Aorta (tissue), 5 donors: ENCODE measurements around the gene CCDC12. TPM values are rescaled to one million over a fixed set of nuclear protein-coding genes. Genes with fewer than 3 reads are reported as not detected.

Experiments
- ATAC-seq: fragments of 200-7000 bp; cut with Tn5 transposase; one replicate; pipeline ENCODE4 v1.9.1; 2022; ENCODE audit warnings: moderate library complexity; ENCODE audit not compliant: low FRiP score
- DNase-seq, 2 donors: peaks; one replicate each; pipeline ENCODE4 v3.0.0-alpha.2; 2020
- H3K27ac ChIP-seq, 2 donors: one replicate each; pipeline ENCODE4 v1.5.1; 2013; ENCODE audit warnings: low read length in 2 of 2, mild to moderate bottlenecking in 2 of 2, moderate library complexity in 2 of 2, control low read depth in 1 of 2, inconsistent platforms in 1 of 2, low read depth in 1 of 2
- H3K27me3 ChIP-seq, 2 donors: one replicate each; pipeline ENCODE4 v1.6.1; 2013; ENCODE audit warnings: control low read depth in 1 of 2, low read length in 1 of 2, mild to moderate bottlenecking in 1 of 2, moderate library complexity in 1 of 2; ENCODE audit not compliant: insufficient read depth in 2 of 2, control insufficient read depth in 1 of 2
- H3K36me3 ChIP-seq, 2 donors: one replicate each; pipeline ENCODE4 v1.6.1; 2013; ENCODE audit warnings: control low read depth in 1 of 2, low read length in 1 of 2, mild to moderate bottlenecking in 1 of 2; ENCODE audit not compliant: insufficient read depth in 2 of 2, control insufficient read depth in 1 of 2
- H3K4me1 ChIP-seq, 2 donors: one replicate each; pipeline ENCODE4 v1.6.1; 2013; ENCODE audit warnings: low read length in 2 of 2, control low read depth in 1 of 2, mild to moderate bottlenecking in 1 of 2, moderate library complexity in 1 of 2; ENCODE audit not compliant: insufficient read depth in 2 of 2, control insufficient read depth in 1 of 2
- H3K4me3 ChIP-seq, 2 donors: one replicate each; pipeline ENCODE4 v1.5.1; 2013; ENCODE audit warnings: low read length in 2 of 2, control low read depth in 1 of 2, mild to moderate bottlenecking in 1 of 2
- H3K9me3 ChIP-seq: one replicate; pipeline ENCODE4 v1.6.1; 2013; ENCODE audit warnings: mild to moderate bottlenecking, low read length; ENCODE audit not compliant: control insufficient read depth
- WGBS, 2 donors: extraction: QIAGEN DNeasy Blood & Tissue Kit; methylation state at CpG; one replicate each; pipeline ENCODE4 v1.1.7; 2013; 5-methylcytosine and 5-hydroxymethylcytosine counted together
- intact Hi-C, 2 donors: fragments of 100-400 bp; cut with DNase I; formaldehyde crosslinking; loops; one replicate each; pipeline versions ENCODE4 v1.14.2 to v1.15.0; 2022
- polyA plus RNA-seq, 2 donors: library from polyadenylated mRNA; stranded (reverse); fragments of 200-250 nt; gene quantifications; one replicate each; pipeline ENCODE4 v1.2.3, GENCODE V29; 2013
- total RNA-seq, 2 donors: library from RNA; stranded (reverse); fragmentation: NEBNext Ultra II Directional; extraction: Animal tissue kit (Norgen Biotek cat#: 25700); gene quantifications; one replicate each; pipeline ENCODE4 v1.2.1, GENCODE V29; 2021
- donor health status: healthy with polysubstance abuse.
- donor health status: Bipolar disorder and iron deficiency.
- donor health status: DM: no; HTN: no; CAD: no.
- donor health status: DM: no; HTN: no; CAD: no.
- donor health status: DM: yes; HTN: yes; CAD: no.

Gene CCDC12
- total and polyA plus RNA-seq, 4 donors: 30.5 to 46.5 (median 39.7) TPM

- Histone ChIP-seq H3K27ac (peak overlapping the region in 1 of 2 donors; percentile 83), H3K4me1 (no peaks in the 10 kb centered on the region), H3K9me3 (no peaks in the 10 kb centered on the region), H3K36me3 (no peaks in the 10 kb centered on the region), H3K27me3 (no peaks in the 10 kb centered on the region), H3K4me3 (peak overlapping the region; percentile 7 to 12)
- peak; percentile 94 to 95 for DNase-seq
- intact Hi-C loops: loop anchor here (1.0 to 10.0 kb wide), 2 partner anchors 273 to 305 kb away; partner anchors contain the start of genes TMIE (in 2 of the 2), KIF9 (in 1 of the 2) and KLHL18 (in 1 of the 2)
- peak; percentile 95 for ATAC-seq
- WGBS, 2 donors: 2 to 4% methylated on average over 74 to 85 of the region's 85 CpGs
Observed at GRCh38 chr3:47009225-47010110, 32.9 kb upstream of the CCDC12 start.

- 22 to 40% methylated on average over 13 to 23 of the region's 23 CpGs for WGBS, 2 donors
- no peaks in the 10 kb centered on the region for H3K9me3 ChIP-seq
- no peak overlapping the region for H3K27ac ChIP-seq
- no peaks in the 10 kb centered on the region for H3K4me1 ChIP-seq
- H3K36me3 ChIP-seq: no peaks in the 10 kb centered on the region
- no peaks in the 10 kb centered on the region for H3K27me3 ChIP-seq
- ATAC-seq (peak; percentile 1), DNase-seq (peak in 1 of 2 donors; percentile 53)
- no peak overlapping the region for H3K4me3 ChIP-seq
- intact Hi-C loops: loop anchor here (1.0 to 10.0 kb wide), 2 partner anchors 273 to 304 kb away; partner anchors contain the start of genes TMIE (in 2 of the 2), KIF9 (in 1 of the 2) and KLHL18 (in 1 of the 2)
Observed at GRCh38 chr3:47008851-47009224, 32.3 kb upstream of the CCDC12 start.

DNA sequence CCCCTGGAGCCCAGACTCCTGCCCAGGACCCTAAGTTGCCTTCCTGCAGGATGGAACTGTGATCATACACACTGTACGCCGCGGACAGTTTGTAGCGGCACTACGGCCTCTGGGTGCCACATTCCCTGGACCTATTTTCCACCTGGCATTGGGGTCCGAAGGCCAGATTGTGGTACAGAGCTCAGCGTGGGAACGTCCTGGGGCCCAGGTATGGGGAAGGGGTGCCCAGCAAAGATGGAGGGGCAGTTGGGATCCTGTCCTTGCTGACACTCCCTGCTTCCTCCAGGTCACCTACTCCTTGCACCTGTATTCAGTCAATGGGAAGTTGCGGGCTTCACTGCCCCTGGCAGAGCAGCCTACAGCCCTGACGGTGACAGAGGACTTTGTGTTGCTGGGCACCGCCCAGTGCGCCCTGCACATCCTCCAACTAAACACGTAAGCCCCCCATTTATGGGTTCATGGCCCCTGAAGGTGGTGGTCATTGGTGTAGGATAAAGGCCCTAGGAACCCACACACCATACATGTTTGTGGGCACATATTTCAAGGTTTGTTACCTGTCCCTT, 31.8 kb upstream of the CCDC12 start:
- H3K27ac ChIP-seq: no peak overlapping the region
- DNase-seq: peak in 1 of 2 donors; percentile 62
- H3K9me3 ChIP-seq: no peaks in the 10 kb centered on the region
- no peaks in the 10 kb centered on the region for H3K27me3 ChIP-seq
- no peaks in the 10 kb centered on the region for H3K36me3 ChIP-seq
- ATAC-seq: no peak
- 91 to 93% methylated on average over 13 of the region's 13 CpGs for WGBS, 2 donors
- intact Hi-C loops: loop anchor here (10.0 kb wide), 1 partner anchor 304 kb away; the partner anchor contains the start of gene TMIE (in 2 of the 2)
- H3K4me1 ChIP-seq: no peaks in the 10 kb centered on the region
- no peak overlapping the region for H3K4me3 ChIP-seq

DNA sequence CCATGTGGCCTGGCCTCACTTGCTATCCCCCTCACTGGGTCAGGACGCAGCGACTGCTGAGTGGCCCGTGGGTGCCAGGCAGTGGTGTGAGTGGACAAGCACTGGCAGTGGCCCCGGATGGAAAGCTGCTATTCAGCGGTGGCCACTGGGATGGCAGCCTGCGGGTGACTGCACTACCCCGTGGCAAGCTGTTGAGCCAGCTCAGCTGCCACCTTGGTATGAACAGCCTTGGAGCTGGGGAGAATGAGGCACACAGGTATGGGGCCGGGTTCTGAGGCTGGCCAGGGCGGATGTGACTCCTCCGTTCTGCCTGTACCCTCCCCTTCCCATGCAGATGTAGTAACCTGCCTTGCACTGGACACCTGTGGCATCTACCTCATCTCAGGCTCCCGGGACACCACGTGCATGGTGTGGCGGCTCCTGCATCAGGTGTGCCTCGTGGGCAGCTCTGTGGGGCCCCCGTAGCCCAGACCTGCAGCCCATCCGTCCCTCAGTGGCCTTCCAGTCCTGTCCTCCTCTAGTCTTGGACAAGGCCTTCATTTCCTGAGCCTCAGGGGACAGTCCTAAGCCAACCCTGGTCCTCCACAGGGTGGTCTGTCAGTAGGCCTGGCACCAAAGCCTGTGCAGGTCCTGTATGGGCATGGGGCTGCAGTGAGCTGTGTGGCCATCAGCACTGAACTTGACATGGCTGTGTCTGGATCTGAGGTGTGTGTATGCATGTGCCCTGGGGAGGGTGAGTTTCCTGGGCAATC, 31.1 kb upstream of the CCDC12 start:
- WGBS, 2 donors: 82% methylated on average over 16 of the region's 16 CpGs
- Histone ChIP-seq H3K36me3 (no peaks in the 10 kb centered on the region), H3K4me3 (no peak overlapping the region), H3K27me3 (no peaks in the 10 kb centered on the region), H3K9me3 (no peaks in the 10 kb centered on the region), H3K27ac (no peak overlapping the region), H3K4me1 (no peaks in the 10 kb centered on the region)
- no peak for ATAC-seq
- peak in 1 of 2 donors; percentile 73 for DNase-seq
- intact Hi-C loops: loop anchor here (10.0 kb wide), 1 partner anchor 303 kb away; the partner anchor contains the start of gene TMIE (in 2 of the 2)

- Histone ChIP-seq H3K27me3 (no peaks in the 10 kb centered on the region), H3K9me3 (no peaks in the 10 kb centered on the region), H3K4me1 (no peaks in the 10 kb centered on the region), H3K36me3 (no peaks in the 10 kb centered on the region), H3K4me3 (no peak overlapping the region), H3K27ac (no peak overlapping the region)
- WGBS, 2 donors: 82 to 89% methylated on average over 3 of the region's 3 CpGs
- peak in 1 of 2 donors; percentile 62 for DNase-seq
- ATAC-seq: no peak
- intact Hi-C loops: loop anchor here (10.0 kb wide), 1 partner anchor 302 kb away; the partner anchor contains the start of gene TMIE (in 2 of the 2)
Observed at GRCh38 chr3:47007001-47007400, 30.5 kb upstream of the CCDC12 start.

GRCh38 chr3:47006145-47006651, 29.7 kb upstream of the CCDC12 start:
- Histone ChIP-seq H3K9me3 (no peaks in the 10 kb centered on the region), H3K4me1 (no peaks in the 10 kb centered on the region), H3K4me3 (no peak overlapping the region), H3K36me3 (no peaks in the 10 kb centered on the region), H3K27ac (no peak overlapping the region), H3K27me3 (no peaks in the 10 kb centered on the region)
- ATAC-seq: no peak
- intact Hi-C loops: loop anchor here (10.0 kb wide), 1 partner anchor 301 kb away; the partner anchor contains the start of gene TMIE (in 2 of the 2)
- no peak for DNase-seq
- WGBS, 2 donors: 88 to 89% methylated on average over 9 of the region's 9 CpGs

DNA sequence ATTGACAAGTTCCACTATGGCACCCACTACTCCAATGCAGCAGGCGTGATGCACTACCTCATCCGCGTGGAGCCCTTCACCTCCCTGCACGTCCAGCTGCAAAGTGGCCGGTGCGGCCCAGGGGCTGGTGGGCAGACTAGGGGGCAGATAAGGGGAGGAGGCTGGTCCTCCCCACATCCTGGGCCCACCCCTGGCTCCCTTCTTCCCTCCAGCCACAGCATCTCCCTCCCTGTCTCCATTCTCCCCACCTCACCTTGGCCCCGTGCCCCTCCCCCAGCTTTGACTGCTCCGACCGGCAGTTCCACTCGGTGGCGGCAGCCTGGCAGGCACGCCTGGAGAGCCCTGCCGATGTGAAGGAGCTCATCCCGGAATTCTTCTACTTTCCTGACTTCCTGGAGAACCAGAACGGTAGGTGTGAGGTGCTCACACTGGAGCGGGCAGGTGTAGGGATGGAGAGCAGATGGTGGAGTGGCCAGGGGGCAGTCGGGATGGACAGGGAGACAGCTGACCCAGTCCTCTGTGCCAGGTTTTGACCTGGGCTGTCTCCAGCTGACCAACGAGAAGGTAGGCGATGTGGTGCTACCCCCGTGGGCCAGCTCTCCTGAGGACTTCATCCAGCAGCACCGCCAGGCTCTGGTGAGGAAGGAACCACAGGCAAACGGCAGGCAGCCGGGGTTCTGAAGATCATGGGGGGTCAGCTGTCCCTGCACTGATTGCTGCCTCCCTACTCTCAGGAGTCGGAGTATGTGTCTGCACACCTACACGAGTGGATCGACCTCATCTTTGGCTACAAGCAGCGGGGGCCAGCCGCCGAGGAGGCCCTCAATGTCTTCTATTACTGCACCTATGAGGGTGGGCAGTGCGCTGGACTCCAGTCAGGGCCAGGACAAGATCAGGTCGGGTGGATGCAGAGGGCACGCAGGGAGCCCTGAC, 28.9 kb upstream of the CCDC12 start:
- 78 to 79% methylated on average over 32 of the region's 32 CpGs for whole genome bisulfite sequencing, 2 donors

More for the DNA sequence above, 28.9 kb upstream of the CCDC12 start:
- ATAC-seq (no peak), DNase-seq (peak in 1 of 2 donors; percentile 70)
- H3K27ac ChIP-seq: no peak overlapping the region
- intact Hi-C loops: loop anchor here (2.0 to 10.0 kb wide), 2 partner anchors 25 to 301 kb away; partner anchors contain the start of gene TMIE (in 2 of the 2)
- H3K27me3 ChIP-seq: no peaks in the 10 kb centered on the region
- no peaks in the 10 kb centered on the region for H3K36me3 ChIP-seq
- H3K4me1 ChIP-seq: no peaks in the 10 kb centered on the region
- H3K4me3 ChIP-seq: no peak overlapping the region
- no peaks in the 10 kb centered on the region for H3K9me3 ChIP-seq
